SK-N-MC (cell line): ENCODE data around the gene ZNF512B.

ENCODE experiments used
- DNase-seq: peaks from one replicate; pipeline ENCODE4 v3.0.0-alpha.2; 2011; ENCODE audit warnings: low read depth, low spot score
- H3K27ac ChIP-seq: fragments of 200-600 bp; sonication (generic); 2 replicates; pipeline ENCODE4 v1.5.1; 2016; ENCODE audit warnings: mixed run types
- H3K36me3 ChIP-seq: fragments of 200-600 bp; sonication (generic); 2 replicates; pipeline ENCODE4 v1.6.1; 2017; ENCODE audit warnings: antibody characterized with exemption, low read length, mixed read lengths; ENCODE audit not compliant: insufficient read depth
- H3K4me3 ChIP-seq: fragments of 200-600 bp; sonication (generic); 2 replicates; pipeline ENCODE4 v1.5.1; 2016
- H3K9ac ChIP-seq: fragments of 200-600 bp; sonication (generic); 2 replicates; pipeline ENCODE4 v1.8.0; 2017; ENCODE audit warnings: mixed run types, mixed read lengths; ENCODE audit not compliant: insufficient read length
- H3K9me3 ChIP-seq: fragments of 200-600 bp; sonication (generic); 2 replicates; pipeline ENCODE4 v1.6.1; 2017; ENCODE audit warnings: low read depth, mild to moderate bottlenecking, antibody characterized with exemption, low read length, moderate library complexity, mixed read lengths
- EZH2 ChIP-seq: fragments of 200-600 bp; sonication (generic); IDR thresholded peaks from one replicate; pipeline ENCODE4 v1.6.1; 2017; ENCODE audit warnings: antibody characterized with exemption
- FOXP2 ChIP-seq: optimal IDR thresholded peaks from 2 replicates; pipeline ENCODE3; 2011; ENCODE audit warnings: mild to moderate bottlenecking, moderate library complexity; ENCODE audit not compliant: insufficient read depth; ENCODE audit errors: extremely low read length, control extremely low read depth
- POLR2AphosphoS5 ChIP-seq: IDR thresholded peaks from 2 replicates; pipeline ENCODE4 v1.6.1; 2012; ENCODE audit warnings: mild to moderate bottlenecking, low read depth, low read length, borderline replicate concordance

ZNF512B gene

GRCh38 chr20:64006490-64006889 is 36.8 kb upstream of the ZNF512B start:
- H3K4me3 ChIP-seq: no peak overlapping the region
- no peaks in the 10 kb centered on the region for H3K9me3 ChIP-seq
- no peak overlapping the region for H3K27ac ChIP-seq
- no peak for DNase-seq
- H3K36me3 ChIP-seq: peaks cover 57% of the 10 kb centered on the region
- no peak for TF ChIP-seq POLR2AphosphoS5
- TF ChIP-seq EZH2: no peak
- no peak for TF ChIP-seq FOXP2
- H3K9ac ChIP-seq: no peak overlapping the region

- no peak for DNase-seq
- no peaks in the 10 kb centered on the region for H3K9me3 ChIP-seq
- no peak overlapping the region for H3K9ac ChIP-seq
- H3K36me3 ChIP-seq: peaks cover 55% of the 10 kb centered on the region
- TF ChIP-seq FOXP2: no peak
- no peak for TF ChIP-seq EZH2
- TF ChIP-seq POLR2AphosphoS5: no peak
- H3K27ac ChIP-seq: no peak overlapping the region
- H3K4me3 ChIP-seq: no peak overlapping the region
Observed at GRCh38 chr20:64005394-64005793, 35.7 kb upstream of the ZNF512B start.

- no peak for DNase-seq
- H3K9ac ChIP-seq: no peak overlapping the region
- no peak for TF ChIP-seq POLR2AphosphoS5
- no peak for TF ChIP-seq EZH2
- TF ChIP-seq FOXP2: no peak
- H3K27ac ChIP-seq: no peak overlapping the region
- no peaks in the 10 kb centered on the region for H3K9me3 ChIP-seq
- peaks cover 55% of the 10 kb centered on the region for H3K36me3 ChIP-seq
- no peak overlapping the region for H3K4me3 ChIP-seq
Observed at GRCh38 chr20:64003960-64004725, 34.4 kb upstream of the ZNF512B start.

GRCh38 chr20:64001607-64002011 is 31.9 kb upstream of the ZNF512B start:
- no peaks in the 10 kb centered on the region for H3K9me3 ChIP-seq
- no peak overlapping the region for H3K27ac ChIP-seq
- no peak overlapping the region for H3K9ac ChIP-seq
- H3K36me3 ChIP-seq: peaks cover 53% of the 10 kb centered on the region
- H3K4me3 ChIP-seq: no peak overlapping the region
- TF ChIP-seq EZH2: no peak
- no peak for TF ChIP-seq POLR2AphosphoS5
- no peak for TF ChIP-seq FOXP2
- DNase-seq: no peak

GRCh38 chr20:64000906-64001305 is 31.2 kb upstream of the ZNF512B start:
- Histone ChIP-seq H3K36me3 (peaks cover 56% of the 10 kb centered on the region), H3K9ac (no peak overlapping the region), H3K9me3 (no peaks in the 10 kb centered on the region), H3K27ac (no peak overlapping the region), H3K4me3 (no peak overlapping the region)
- TF ChIP-seq EZH2: no peak
- TF ChIP-seq FOXP2: no peak
- no peak for TF ChIP-seq POLR2AphosphoS5
- DNase-seq: no peak

- H3K36me3 ChIP-seq: peaks cover 40% of the 10 kb centered on the region
- no peaks in the 10 kb centered on the region for H3K9me3 ChIP-seq
- H3K9ac ChIP-seq: no peak overlapping the region
- H3K4me3 ChIP-seq: no peak overlapping the region
- TF ChIP-seq EZH2 (no peak), POLR2AphosphoS5 (no peak), FOXP2 (no peak)
- no peak for DNase-seq
- no peak overlapping the region for H3K27ac ChIP-seq
Observed at GRCh38 chr20:63982937-63983336, 13.2 kb upstream of the ZNF512B start.

- TF ChIP-seq POLR2AphosphoS5 (peak; percentile 86), FOXP2 (peak; percentile 28), EZH2 (no peak)
- H3K36me3 ChIP-seq: peaks cover 26% of the 10 kb centered on the region
Observed at GRCh38 chr20:63980806-63981728, 11.3 kb upstream of the ZNF512B start, which contains the start of gene PRPF6. Gene PRPF6, plus strand, starts transcription at chr20:63981132. Its CDS starts 114 bp downstream, at chr20:63981246.

GRCh38 chr20:63980317-63980805 is 10.6 kb upstream of the ZNF512B start:
- Histone ChIP-seq H3K27ac (peak overlapping the region; percentile 65), H3K4me3 (peak overlapping the region; percentile 97), H3K9me3 (no peaks in the 10 kb centered on the region), H3K9ac (peak overlapping the region; percentile 67), H3K36me3 (peaks cover 19% of the 10 kb centered on the region)
- DNase-seq: no peak
- TF ChIP-seq POLR2AphosphoS5 (no peak), EZH2 (no peak), FOXP2 (no peak)

More at GRCh38 chr20:63980806-63981728, 11.3 kb upstream of the ZNF512B start, which contains the start of gene PRPF6:
- no peaks in the 10 kb centered on the region for H3K9me3 ChIP-seq
- peak; percentile 55 for DNase-seq
- peak within 1 kb of the TSS; percentile 82 for H3K27ac ChIP-seq
- H3K9ac ChIP-seq: peak within 1 kb of the TSS; percentile 88
- peak within 1 kb of the TSS; percentile 97 for H3K4me3 ChIP-seq
